Activated T-cell treated with anti-CD3 and anti-CD28 coated beads, Interleukin-2, amount 50 U/mL, for 72 hours (primary cell): ENCODE measurements around the gene STAC. TPM values are rescaled to one million over a fixed set of nuclear protein-coding genes. Genes with fewer than 3 reads are reported as not detected.
"Not testable (repeated sequence)": the region's sequence is repeated elsewhere in the genome, so short reads cannot be mapped to it uniquely, and the experiment has no call there.

ENCODE experiments used
- ATAC-seq, 2 donors: fragments of 150-1000 bp; cut with Tn5 transposase; replicated peaks in 1 of 2; 2 replicates each; pipeline ENCODE4 v1.10.0; 2021; ENCODE audit warnings: moderate library complexity in 2 of 2, mild to moderate bottlenecking in 1 of 2
- DNase-seq, 2 donors: peaks; one replicate each; pipeline ENCODE4 v3.0.0; 2021 to 2022; ENCODE audit warnings: mixed read lengths in 1 of 2
- H3K27ac Mint-ChIP-seq: one replicate; pipeline ENCODE4 v1.8.0; 2022; ENCODE audit warnings: mild to moderate bottlenecking, moderate library complexity, mixed read lengths
- H3K27me3 Mint-ChIP-seq: one replicate; pipeline ENCODE4 v1.8.0; 2022; ENCODE audit warnings: low read depth, mixed read lengths
- H3K36me3 Mint-ChIP-seq, 2 donors: one replicate each; pipeline ENCODE4 v1.8.0; 2022; ENCODE audit warnings: mixed read lengths in 2 of 2, mild to moderate bottlenecking in 1 of 2; ENCODE audit not compliant: insufficient read depth in 2 of 2
- H3K4me1 Mint-ChIP-seq: one replicate; pipeline ENCODE4 v1.8.0; 2022; ENCODE audit warnings: low read depth, mixed read lengths
- H3K4me3 Mint-ChIP-seq, 2 donors: one replicate each; pipeline ENCODE4 v1.8.0; 2022; ENCODE audit warnings: mild to moderate bottlenecking in 2 of 2, mixed read lengths in 2 of 2, moderate library complexity in 2 of 2
- H3K9me3 Mint-ChIP-seq, 2 donors: one replicate each; pipeline ENCODE4 v1.8.0; 2022; ENCODE audit warnings: mixed read lengths in 2 of 2
- total RNA-seq, 2 donors: library from RNA; stranded (reverse); gene quantifications; one replicate each; pipeline ENCODE4 v1.2.3, GENCODE V29; 2022

Gene STAC
- total RNA-seq, 2 donors from 2014 or later, result not detected

- Mint-ChIP-seq H3K27ac (no peak overlapping the region), H3K4me3 (no peak overlapping the region), H3K27me3 (peaks cover 6% of the 10 kb centered on the region), H3K4me1 (no peaks in the 10 kb centered on the region), H3K36me3 (no peaks in the 10 kb centered on the region), H3K9me3 (peaks cover 2 to 9% of the 10 kb centered on the region in 2 donors)
- ATAC-seq, result no peak
- DNase-seq, result no peak
These were observed 81.3 kb downstream of the STAC start for GRCh38 chr3:36461597-36461996.

DNA sequence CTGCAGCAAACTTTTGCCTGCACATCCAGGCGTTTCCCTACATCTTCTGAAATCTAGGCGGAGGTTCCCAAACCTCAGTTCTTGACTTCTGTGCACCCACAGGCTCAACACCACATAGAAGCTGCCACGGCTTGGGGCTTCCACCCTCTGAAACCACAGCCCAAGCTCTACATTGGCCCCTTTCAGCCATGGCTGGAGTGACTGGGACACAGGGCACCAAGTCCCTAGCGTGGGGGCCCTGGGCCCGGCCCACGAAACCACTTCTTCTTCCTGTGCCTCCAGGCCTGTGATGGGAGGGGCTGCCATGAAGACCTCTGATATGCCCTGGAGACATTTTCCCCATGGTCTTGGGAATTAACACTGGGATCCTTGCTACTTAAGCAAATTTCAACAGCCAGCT lies 91.7 kb downstream of the STAC start:
- H3K4me3 Mint-ChIP-seq, H3K9me3 Mint-ChIP-seq, ATAC-seq, DNase-seq, H3K36me3 Mint-ChIP-seq, H3K27me3 Mint-ChIP-seq, H3K4me1 Mint-ChIP-seq, H3K27ac Mint-ChIP-seq: not testable (repeated sequence)

DNA sequence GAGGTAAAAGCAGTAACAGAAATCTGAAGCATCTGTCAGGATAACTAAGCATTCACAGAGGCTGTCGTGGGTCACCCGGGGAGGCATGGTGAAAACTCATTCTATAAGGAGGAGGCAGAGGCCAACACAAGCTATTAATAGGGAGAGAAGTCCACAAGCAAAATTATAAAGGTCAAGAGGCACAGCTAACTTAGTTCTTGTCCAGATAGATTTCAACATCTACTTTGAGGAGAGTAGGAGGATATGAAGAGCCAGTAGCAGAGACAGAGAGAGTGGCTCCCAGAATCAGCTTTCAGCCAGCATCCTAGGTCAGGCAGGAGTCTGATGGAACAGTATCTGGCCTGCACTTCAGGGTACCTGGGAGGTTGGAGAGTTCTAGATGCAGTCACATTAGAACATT lies 95.3 kb downstream of the STAC start:
- ATAC-seq (no peak), DNase-seq (no peak)
- H3K27ac Mint-ChIP-seq, result no peak overlapping the region
- H3K4me3 Mint-ChIP-seq, result no peak overlapping the region
- H3K9me3 Mint-ChIP-seq, result peaks cover 2 to 5% of the 10 kb centered on the region in 2 donors
- no peaks in the 10 kb centered on the region for H3K27me3 Mint-ChIP-seq
- H3K36me3 Mint-ChIP-seq, result peaks cover 0 to 2% of the 10 kb centered on the region in 2 donors
- no peaks in the 10 kb centered on the region for H3K4me1 Mint-ChIP-seq

DNA sequence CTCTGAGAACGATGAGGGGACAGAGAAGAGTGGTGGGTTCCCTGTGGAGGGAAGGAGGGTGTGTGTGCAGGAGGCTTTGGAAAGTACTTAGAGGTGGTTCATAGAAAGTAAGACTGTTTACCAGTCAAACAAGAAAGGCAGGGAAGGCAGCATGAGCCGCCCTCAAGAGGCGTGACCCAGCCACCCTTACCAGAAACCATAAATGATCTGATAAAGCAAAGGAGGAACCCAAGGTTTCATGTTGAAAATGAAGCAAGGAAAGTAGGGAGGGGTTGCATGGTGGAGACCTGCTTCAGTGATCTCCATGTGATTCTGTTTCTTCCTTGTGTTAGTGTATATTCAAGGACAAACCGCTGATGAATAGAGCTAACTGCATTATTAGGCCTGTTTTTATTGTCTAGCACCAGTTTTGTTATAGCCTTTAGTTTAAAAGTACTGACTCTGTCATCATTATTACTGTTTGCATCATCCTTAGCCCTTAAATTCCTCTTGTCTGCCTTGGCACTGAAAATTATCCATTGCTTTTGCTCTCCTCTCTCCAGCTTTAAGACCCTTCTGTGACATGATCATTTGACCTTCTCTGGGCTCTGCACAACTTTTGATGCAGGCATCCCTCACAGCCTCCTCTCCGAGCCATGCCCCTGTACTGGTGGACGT lies 96.1 kb downstream of the STAC start:
- no peaks in the 10 kb centered on the region for H3K27me3 Mint-ChIP-seq
- no peak for DNase-seq
- H3K9me3 Mint-ChIP-seq, result peaks cover 2 to 5% of the 10 kb centered on the region in 2 donors
- no peak overlapping the region for H3K27ac Mint-ChIP-seq
- H3K4me1 Mint-ChIP-seq, result no peaks in the 10 kb centered on the region
- no peak for ATAC-seq
- H3K36me3 Mint-ChIP-seq, result peaks cover 0 to 2% of the 10 kb centered on the region in 2 donors
- H3K4me3 Mint-ChIP-seq, result no peak overlapping the region

DNA sequence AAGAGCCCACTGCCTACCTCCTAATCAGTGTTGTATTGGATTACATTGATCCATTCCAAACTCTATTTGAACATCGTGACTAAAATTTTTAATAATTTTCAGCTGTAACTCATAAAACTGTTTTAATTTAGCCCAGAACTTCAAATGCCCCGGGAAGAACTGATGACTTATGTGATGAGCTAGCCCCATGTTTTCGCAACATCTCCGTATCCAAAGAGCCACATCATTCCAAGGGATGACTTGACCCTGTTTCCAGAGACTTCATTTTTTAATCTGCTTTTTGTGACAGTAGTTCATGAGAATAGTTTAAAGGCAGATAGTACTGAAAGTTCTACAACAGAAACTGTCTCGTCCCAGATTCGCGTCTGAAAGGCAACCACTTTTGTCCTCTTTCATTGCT lies 97.4 kb downstream of the STAC start:
- Mint-ChIP-seq H3K4me1 (no peaks in the 10 kb centered on the region), H3K9me3 (peaks cover 2 to 5% of the 10 kb centered on the region in 2 donors), H3K4me3 (no peak overlapping the region), H3K27me3 (no peaks in the 10 kb centered on the region), H3K27ac (no peak overlapping the region), H3K36me3 (peaks cover 0 to 2% of the 10 kb centered on the region in 2 donors)
- DNase-seq (no peak), ATAC-seq (no peak)

DNA sequence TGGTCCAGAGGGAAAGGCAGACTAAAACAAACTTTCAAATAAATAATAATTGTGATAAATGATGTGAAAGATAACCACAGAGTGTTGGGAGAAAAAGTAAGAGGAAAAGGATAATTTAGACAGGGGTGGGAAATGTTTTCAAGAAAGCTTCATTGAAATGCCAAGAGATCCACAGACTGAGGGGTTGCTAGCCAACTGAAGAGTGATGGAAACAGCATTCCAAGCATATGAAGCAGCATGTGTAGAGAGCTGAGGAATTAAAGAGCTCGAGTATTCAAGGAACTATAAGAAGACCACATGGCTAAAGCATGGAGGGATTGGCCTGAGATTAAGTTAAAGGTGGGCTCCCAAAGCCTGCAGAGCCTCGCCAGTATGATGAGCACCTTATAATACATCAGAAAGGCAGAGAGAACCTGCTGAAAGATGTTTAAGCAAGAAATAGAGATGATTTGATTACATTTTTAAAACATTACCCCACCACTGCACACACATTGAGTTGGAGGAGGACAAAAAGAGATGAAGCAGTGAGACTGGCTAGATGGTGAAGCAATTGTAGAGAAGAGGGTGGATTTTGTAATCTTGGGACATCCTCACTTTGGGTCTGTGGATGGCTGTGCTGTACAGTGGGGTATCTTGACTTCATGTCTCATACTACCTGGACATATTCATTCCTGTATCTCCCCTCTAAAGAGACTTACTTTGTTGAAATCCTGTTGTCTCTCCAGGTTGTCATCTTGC lies 100.8 kb downstream of the STAC start:
- Mint-ChIP-seq H3K36me3 (peaks cover 0 to 2% of the 10 kb centered on the region in 2 donors), H3K4me3 (no peak overlapping the region), H3K27ac (no peak overlapping the region), H3K27me3 (no peaks in the 10 kb centered on the region), H3K4me1 (no peaks in the 10 kb centered on the region), H3K9me3 (peaks cover 2 to 5% of the 10 kb centered on the region in 2 donors)
- no peak for ATAC-seq
- DNase-seq, result no peak

GRCh38 chr3:36482256-36482655 lies 102.0 kb downstream of the STAC start:
- no peak for ATAC-seq
- H3K36me3 Mint-ChIP-seq, result peaks cover 0 to 2% of the 10 kb centered on the region in 2 donors
- no peaks in the 10 kb centered on the region for H3K27me3 Mint-ChIP-seq
- DNase-seq, result no peak
- H3K4me3 Mint-ChIP-seq, result no peak overlapping the region
- H3K4me1 Mint-ChIP-seq, result no peaks in the 10 kb centered on the region
- peaks cover 2 to 5% of the 10 kb centered on the region in 2 donors for H3K9me3 Mint-ChIP-seq
- no peak overlapping the region for H3K27ac Mint-ChIP-seq

DNA sequence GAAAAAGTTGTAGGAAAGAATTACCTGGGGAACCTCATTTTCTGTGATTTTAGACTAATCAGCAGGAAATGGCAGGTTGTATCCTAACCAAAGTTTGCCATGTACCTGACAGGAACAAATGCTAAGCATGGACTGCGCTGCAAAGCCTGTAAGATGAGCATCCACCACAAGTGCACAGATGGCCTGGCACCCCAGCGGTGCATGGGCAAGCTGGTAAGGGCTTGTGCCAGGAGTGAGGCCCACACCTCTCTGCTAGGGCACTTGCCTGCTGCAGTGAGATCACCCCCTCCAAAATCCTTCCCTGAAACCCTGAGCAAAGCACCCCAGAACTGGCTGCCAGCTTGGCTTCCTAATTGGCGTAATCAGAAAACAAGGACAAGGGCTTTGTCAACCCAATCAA lies 102.6 kb downstream of the STAC start:
- DNase-seq, result no peak
- no peaks in the 10 kb centered on the region for H3K27me3 Mint-ChIP-seq
- H3K9me3 Mint-ChIP-seq, result peaks cover 2 to 5% of the 10 kb centered on the region in 2 donors
- ATAC-seq, result no peak
- H3K4me3 Mint-ChIP-seq, result no peak overlapping the region
- H3K36me3 Mint-ChIP-seq, result peaks cover 0 to 2% of the 10 kb centered on the region in 2 donors
- no peak overlapping the region for H3K27ac Mint-ChIP-seq
- no peaks in the 10 kb centered on the region for H3K4me1 Mint-ChIP-seq

- H3K9me3 Mint-ChIP-seq, result peaks cover 2% of the 10 kb centered on the region in 2 donors
- ATAC-seq, result no peak
- H3K4me1 Mint-ChIP-seq, result no peaks in the 10 kb centered on the region
- H3K27me3 Mint-ChIP-seq, result no peaks in the 10 kb centered on the region
- H3K27ac Mint-ChIP-seq, result no peak overlapping the region
- no peak for DNase-seq
- H3K36me3 Mint-ChIP-seq, result peaks cover 0 to 2% of the 10 kb centered on the region in 2 donors
- H3K4me3 Mint-ChIP-seq, result no peak overlapping the region
These were observed 103.4 kb downstream of the STAC start for GRCh38 chr3:36483709-36484108.

- DNase-seq (no peak), ATAC-seq (no peak)
- Mint-ChIP-seq H3K36me3 (no peaks in the 10 kb centered on the region), H3K27me3 (no peaks in the 10 kb centered on the region), H3K27ac (no peak overlapping the region), H3K4me1 (no peaks in the 10 kb centered on the region), H3K9me3 (no peaks in the 10 kb centered on the region), H3K4me3 (no peak overlapping the region)
These were observed 104.1 kb downstream of the STAC start for GRCh38 chr3:36484386-36484785.

DNA sequence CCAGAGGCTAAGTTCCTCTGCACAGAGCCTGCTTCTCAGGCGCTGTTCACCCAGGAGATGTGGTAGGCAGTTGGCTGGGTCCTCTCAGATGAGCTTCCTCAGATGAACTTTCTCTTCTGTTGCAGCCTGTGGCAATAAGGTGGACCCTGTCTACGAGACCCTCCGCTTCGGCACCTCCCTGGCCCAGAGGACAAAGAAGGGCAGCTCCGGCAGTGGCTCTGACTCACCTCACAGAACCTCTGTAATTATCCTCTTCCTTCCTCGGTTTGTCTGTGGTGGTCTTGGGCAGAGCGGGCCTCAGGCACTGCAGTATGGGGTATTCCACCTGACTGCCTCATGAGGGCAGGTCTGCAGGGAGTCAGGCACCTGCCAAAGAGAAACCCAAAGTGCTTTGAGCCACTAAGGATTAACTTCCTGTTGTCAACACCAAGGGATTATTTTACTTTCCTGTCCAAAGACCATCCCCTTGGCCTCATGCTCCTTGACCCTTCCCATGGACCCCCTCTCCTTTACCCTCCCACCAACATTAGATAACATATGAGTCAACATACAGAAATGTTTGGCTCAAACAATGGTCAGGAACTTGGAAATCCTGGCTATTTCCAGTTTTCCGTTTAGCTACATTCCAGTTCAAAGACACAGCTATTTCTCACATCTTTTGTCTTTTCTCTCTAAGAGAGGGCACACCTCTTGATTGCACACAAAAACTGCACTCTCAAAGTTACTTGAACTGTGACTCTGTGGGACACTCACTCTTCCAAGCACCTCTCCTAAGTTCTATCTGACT lies 105.9 kb downstream of the STAC start:
- H3K4me1 Mint-ChIP-seq, result no peaks in the 10 kb centered on the region
- H3K27ac Mint-ChIP-seq, result no peak overlapping the region
- H3K4me3 Mint-ChIP-seq, result no peak overlapping the region
- DNase-seq (no peak), ATAC-seq (no peak)
- H3K27me3 Mint-ChIP-seq, result no peaks in the 10 kb centered on the region
- no peaks in the 10 kb centered on the region for H3K9me3 Mint-ChIP-seq
- H3K36me3 Mint-ChIP-seq, result no peaks in the 10 kb centered on the region

DNA sequence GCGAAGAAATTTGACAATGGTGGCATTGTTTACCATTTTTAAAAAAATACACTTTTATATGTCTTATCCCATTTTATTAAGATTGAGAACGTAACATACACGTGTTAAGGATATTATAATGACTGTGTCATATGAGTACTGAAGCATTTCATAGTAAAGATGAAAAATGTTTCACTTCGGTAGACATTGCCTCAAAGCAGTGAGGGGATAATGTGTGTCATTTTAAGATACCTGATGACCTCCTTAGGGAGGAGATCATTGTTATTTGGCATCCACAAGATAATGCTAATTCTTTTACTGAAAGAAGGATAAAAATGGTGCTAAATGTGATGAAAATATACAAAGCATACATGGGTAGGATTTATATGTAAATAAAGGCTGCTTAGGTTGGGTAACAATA lies 107.3 kb downstream of the STAC start:
- H3K9me3 Mint-ChIP-seq, result no peaks in the 10 kb centered on the region
- no peaks in the 10 kb centered on the region for H3K27me3 Mint-ChIP-seq
- no peak for DNase-seq
- no peaks in the 10 kb centered on the region for H3K4me1 Mint-ChIP-seq
- no peak overlapping the region for H3K4me3 Mint-ChIP-seq
- no peaks in the 10 kb centered on the region for H3K36me3 Mint-ChIP-seq
- ATAC-seq, result no peak
- no peak overlapping the region for H3K27ac Mint-ChIP-seq

- no peak for DNase-seq
- Mint-ChIP-seq H3K9me3 (no peaks in the 10 kb centered on the region), H3K27ac (no peak overlapping the region), H3K36me3 (no peaks in the 10 kb centered on the region), H3K4me1 (no peaks in the 10 kb centered on the region), H3K4me3 (no peak overlapping the region), H3K27me3 (no peaks in the 10 kb centered on the region)
- ATAC-seq, result no peak
These were observed 107.9 kb downstream of the STAC start for GRCh38 chr3:36488077-36488789.
